ENCODE measurements around the gene GFER.
"Not testable (repeated sequence)": the region's sequence is repeated elsewhere in the genome, so short reads cannot be mapped to it uniquely, and the experiment has no call there.

Gene GFER

GRCh38 chr16:1983544-1984346, at the start of gene GFER:
Gene GFER (plus strand): TSS chr16:1984193. CDS start chr16:1984219, 26 bp downstream.
- peak; percentile 83 for DNase-seq

- no peak for DNase-seq
These were observed 47.0 kb upstream of the GFER start for GRCh38 chr16:1936945-1937479.

- no peak for DNase-seq
These were observed 45.7 kb upstream of the GFER start for GRCh38 chr16:1938316-1938715.

- no peak for DNase-seq
These were observed 45.1 kb upstream of the GFER start for GRCh38 chr16:1938910-1939309.

- DNase-seq = not testable (repeated sequence)
These were observed 44.2 kb upstream of the GFER start for GRCh38 chr16:1939833-1940232.

- no peak for DNase-seq
These were observed 43.5 kb upstream of the GFER start for GRCh38 chr16:1940273-1941161.

GRCh38 chr16:1941162-1942046, 42.6 kb upstream of the GFER start:
- DNase-seq = no peak

- no peak for DNase-seq
These were observed 41.8 kb upstream of the GFER start for GRCh38 chr16:1942047-1942809.

- peak; percentile 99 for DNase-seq
These were observed 40.9 kb upstream of the GFER start, which contains the start of gene MSRB1 for GRCh38 chr16:1942810-1943726. Gene MSRB1 (minus strand): TSS chr16:1943199. CDS start chr16:1943156, 43 bp downstream.

- DNase-seq = no peak
These were observed 39.3 kb upstream of the GFER start for GRCh38 chr16:1944612-1945199.

GRCh38 chr16:1945559-1946391, 38.2 kb upstream of the GFER start:
- no peak for DNase-seq

GRCh38 chr16:1946495-1947368, 37.3 kb upstream of the GFER start:
- no peak for DNase-seq

GRCh38 chr16:1947369-1947670, 36.7 kb upstream of the GFER start:
- DNase-seq = no peak

- DNase-seq = no peak
These were observed 34.5 kb upstream of the GFER start for GRCh38 chr16:1949507-1949906.

- DNase-seq = no peak
These were observed 33.9 kb upstream of the GFER start for GRCh38 chr16:1950047-1950446.

- no peak for DNase-seq
These were observed 33.4 kb upstream of the GFER start for GRCh38 chr16:1950559-1950958.

- no peak for DNase-seq
These were observed 30.3 kb upstream of the GFER start for GRCh38 chr16:1953734-1954133.

- DNase-seq = not testable (repeated sequence)
These were observed 26.4 kb upstream of the GFER start for GRCh38 chr16:1957434-1958142.
